Measurements from ENCODE around the gene TMEM9.

GRCh38 chr1:201164645-201165044 is 10.4 kb upstream of the TMEM9 start:
- TF ChIP-seq CTCF (IDR thresholded peaks at IDR 0.05 in 8 of 11, conservative IDR thresholded peaks at IDR 0.05 in 3 of 11) (no peak), POLR2AphosphoS5 (IDR thresholded peaks at IDR 0.05) (no peak)
